NB4 (cell line): ENCODE measurements around the gene CDKN2D.
A peak's percentile ranks its signal among the peaks of the same experiment; 100 is the strongest.

Experiments
- DNase-seq: peaks from one replicate; pipeline ENCODE4 v3.0.0; 2010; ENCODE audit warnings: low read depth
- H3K4me3 ChIP-seq: one replicate; pipeline ENCODE4 v1.5.1; 2011; ENCODE audit warnings: mild to moderate bottlenecking, low read depth, low read length, moderate library complexity
- MYC ChIP-seq: IDR thresholded peaks from 2 replicates; pipeline ENCODE4 v1.6.1; 2011; ENCODE audit warnings: low read depth, low read length
- POLR2A ChIP-seq: IDR thresholded peaks from 2 replicates; pipeline ENCODE4 v1.6.1; 2011; ENCODE audit warnings: mild to moderate bottlenecking; ENCODE audit not compliant: insufficient read length; ENCODE audit errors: extremely low read depth
- TF ChIP-seq, protein P1 (sequence below): IDR thresholded peaks from 2 replicates; pipeline ENCODE4 v1.6.1; 2011; ENCODE audit warnings: low read depth, low read length
- TF ChIP-seq, protein P2 (sequence below): IDR thresholded peaks from one replicate; pipeline ENCODE4 v1.5.1; 2012; ENCODE audit warnings: low read depth, low read length

CDKN2D gene

DNA sequence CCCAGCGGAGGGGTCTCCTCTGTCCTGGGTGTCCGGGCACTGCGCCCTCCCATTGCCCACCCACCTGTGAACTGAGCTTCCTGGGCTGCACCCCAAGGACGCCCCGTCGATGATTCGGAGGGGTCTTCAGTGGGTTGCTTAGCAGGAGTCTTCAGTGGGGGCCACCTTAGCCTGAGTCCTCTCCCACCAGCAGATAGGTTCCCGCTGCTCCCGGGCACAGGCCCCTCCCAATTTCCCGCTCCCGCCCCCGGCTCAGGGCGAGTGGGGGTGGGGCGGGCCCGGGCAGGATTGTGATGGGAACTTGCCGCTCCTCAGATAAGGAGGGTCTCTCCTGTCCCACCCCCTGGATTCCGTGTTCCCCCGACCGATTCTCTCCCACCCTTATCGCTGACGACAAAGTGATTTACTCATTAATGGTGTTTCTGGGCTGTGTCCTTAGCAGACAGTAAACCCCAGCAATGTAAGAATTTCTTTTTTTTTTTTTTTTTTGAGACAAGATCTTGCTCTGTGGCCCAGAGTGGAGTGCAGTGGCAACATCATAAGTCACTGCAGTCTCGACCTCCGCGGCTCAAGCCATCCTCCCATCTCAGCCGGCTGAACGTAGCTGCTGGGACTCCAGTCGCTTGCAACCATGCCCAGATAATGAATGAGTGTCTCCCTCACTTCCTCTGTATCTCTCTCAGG lies 50.9 kb downstream of the CDKN2D start:
- H3K4me3 ChIP-seq = peak overlapping the region; percentile 5
- peak; percentile 70 for DNase-seq
- TF ChIP-seq, protein P1, sequence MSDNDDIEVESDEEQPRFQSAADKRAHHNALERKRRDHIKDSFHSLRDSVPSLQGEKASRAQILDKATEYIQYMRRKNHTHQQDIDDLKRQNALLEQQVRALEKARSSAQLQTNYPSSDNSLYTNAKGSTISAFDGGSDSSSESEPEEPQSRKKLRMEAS = no peak
- TF ChIP-seq, protein P2, sequence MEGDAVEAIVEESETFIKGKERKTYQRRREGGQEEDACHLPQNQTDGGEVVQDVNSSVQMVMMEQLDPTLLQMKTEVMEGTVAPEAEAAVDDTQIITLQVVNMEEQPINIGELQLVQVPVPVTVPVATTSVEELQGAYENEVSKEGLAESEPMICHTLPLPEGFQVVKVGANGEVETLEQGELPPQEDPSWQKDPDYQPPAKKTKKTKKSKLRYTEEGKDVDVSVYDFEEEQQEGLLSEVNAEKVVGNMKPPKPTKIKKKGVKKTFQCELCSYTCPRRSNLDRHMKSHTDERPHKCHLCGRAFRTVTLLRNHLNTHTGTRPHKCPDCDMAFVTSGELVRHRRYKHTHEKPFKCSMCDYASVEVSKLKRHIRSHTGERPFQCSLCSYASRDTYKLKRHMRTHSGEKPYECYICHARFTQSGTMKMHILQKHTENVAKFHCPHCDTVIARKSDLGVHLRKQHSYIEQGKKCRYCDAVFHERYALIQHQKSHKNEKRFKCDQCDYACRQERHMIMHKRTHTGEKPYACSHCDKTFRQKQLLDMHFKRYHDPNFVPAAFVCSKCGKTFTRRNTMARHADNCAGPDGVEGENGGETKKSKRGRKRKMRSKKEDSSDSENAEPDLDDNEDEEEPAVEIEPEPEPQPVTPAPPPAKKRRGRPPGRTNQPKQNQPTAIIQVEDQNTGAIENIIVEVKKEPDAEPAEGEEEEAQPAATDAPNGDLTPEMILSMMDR = no peak
- TF ChIP-seq POLR2A (no peak), MYC (no peak)

DNA sequence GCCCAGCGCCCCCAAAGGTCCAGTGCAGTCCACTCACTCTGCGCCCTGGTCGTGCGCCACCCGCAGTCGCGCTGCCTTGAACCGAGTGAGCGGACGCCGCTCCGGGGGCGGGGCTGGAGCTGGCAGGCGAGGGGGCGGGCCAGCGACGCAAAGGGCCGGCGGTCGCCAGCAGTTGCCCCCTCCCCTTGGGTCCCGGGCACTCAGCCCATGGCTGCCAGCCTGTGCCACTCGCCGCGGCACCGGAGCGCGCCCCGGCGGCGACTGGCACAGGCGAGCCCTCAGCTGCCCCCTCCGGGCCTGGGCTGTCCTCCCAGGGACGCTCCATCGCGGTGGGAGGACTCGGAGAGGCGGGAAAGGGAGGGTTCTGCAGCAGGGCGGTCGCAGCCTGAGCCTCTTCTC lies 51.4 kb downstream of the CDKN2D start, which contains the start of gene S1PR5:
TSS of gene S1PR5 (minus strand) at position 87 of the 399 bp plus-strand sequence. CDS start 2,436 bp downstream, outside the sequence.
- TF ChIP-seq POLR2A (no peak), MYC (no peak)
- TF ChIP-seq, protein P2 = no peak
- TF ChIP-seq, protein P1 = no peak
- DNase-seq = no peak
- peak within 1 kb of the TSS; percentile 5 for H3K4me3 ChIP-seq

DNA sequence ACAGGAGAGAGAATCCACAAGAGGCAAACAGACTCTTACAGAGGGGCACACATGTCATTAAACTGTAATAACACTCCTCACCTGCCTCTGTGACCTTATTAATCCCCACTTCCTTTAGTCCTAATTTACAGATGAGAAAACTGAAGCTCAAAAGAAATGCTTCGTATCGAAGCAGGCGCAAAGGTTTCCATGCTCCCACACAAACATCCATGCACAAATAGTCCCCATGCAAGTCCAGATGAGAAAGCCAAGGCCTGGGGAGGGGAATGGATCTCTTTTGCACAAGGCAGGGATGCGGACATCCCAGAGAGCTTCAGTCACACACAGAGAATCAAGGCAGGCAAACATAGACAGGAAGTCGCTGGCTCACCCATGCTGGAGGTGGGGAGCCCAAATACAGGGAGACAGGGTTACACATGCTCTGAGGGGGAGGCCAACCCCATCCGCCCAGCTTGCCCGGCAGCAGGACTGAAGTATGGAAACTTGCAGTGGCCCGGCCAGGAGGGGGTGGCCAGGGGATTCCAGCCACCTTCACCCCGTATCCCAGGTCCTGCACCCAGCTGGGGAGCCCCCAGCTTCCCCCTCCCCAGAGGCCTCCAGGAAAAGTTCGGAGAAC lies 52.0 kb downstream of the CDKN2D start:
- no peak for DNase-seq
- H3K4me3 ChIP-seq = no peak overlapping the region

More for the DNA sequence above, 52.0 kb downstream of the CDKN2D start:
- no peak for TF ChIP-seq MYC
- TF ChIP-seq, protein P1 = no peak
- TF ChIP-seq, protein P2 = no peak
- no peak for TF ChIP-seq POLR2A
